Uterus (tissue), 2 donors: Measurements from ENCODE around the gene ADPRM.

ENCODE experiments used
- POLR2A ChIP-seq, 2 donors: fragments of 450-650 bp; IDR thresholded peaks; one replicate each; pipeline ENCODE4 v1.6.1; 2016; ENCODE audit warnings: antibody characterized with exemption in 2 of 2, mild to moderate bottlenecking in 1 of 2, moderate library complexity in 1 of 2
- TF ChIP-seq, protein P1 (sequence below), 4 experiments: fragments of 200-600 bp in 2 of 4; fragments of 450-650 bp in 2 of 4; sonication (generic) in 2 of 4; IDR thresholded peaks; one replicate each; pipeline ENCODE4 v1.5.1; 2016 to 2019; ENCODE audit warnings: antibody characterized with exemption in 4 of 4, mild to moderate bottlenecking in 2 of 4, moderate library complexity in 1 of 4

DNA sequence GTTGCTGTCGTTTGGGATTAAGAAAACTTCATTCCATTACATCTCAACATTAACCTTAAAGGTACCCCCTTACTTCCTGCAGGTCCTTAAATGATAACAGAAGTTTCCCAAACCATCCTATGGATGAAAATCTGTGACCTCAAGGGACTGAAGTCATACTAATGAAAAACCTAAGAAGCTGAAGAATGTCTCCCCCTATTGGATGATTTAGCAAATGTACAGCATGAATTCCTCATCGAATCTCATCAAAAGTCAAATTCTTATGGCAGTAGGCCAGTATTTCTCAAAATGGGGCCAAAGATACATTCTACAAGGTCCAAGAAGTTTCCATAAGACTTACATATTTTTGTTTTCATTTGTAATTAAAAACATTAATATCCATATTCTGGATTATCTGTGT is 13.5 kb upstream of the ADPRM start:
- TF ChIP-seq POLR2A (IDR thresholded peaks at IDR 0.05): no peak
- TF ChIP-seq, protein P1, sequence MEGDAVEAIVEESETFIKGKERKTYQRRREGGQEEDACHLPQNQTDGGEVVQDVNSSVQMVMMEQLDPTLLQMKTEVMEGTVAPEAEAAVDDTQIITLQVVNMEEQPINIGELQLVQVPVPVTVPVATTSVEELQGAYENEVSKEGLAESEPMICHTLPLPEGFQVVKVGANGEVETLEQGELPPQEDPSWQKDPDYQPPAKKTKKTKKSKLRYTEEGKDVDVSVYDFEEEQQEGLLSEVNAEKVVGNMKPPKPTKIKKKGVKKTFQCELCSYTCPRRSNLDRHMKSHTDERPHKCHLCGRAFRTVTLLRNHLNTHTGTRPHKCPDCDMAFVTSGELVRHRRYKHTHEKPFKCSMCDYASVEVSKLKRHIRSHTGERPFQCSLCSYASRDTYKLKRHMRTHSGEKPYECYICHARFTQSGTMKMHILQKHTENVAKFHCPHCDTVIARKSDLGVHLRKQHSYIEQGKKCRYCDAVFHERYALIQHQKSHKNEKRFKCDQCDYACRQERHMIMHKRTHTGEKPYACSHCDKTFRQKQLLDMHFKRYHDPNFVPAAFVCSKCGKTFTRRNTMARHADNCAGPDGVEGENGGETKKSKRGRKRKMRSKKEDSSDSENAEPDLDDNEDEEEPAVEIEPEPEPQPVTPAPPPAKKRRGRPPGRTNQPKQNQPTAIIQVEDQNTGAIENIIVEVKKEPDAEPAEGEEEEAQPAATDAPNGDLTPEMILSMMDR (IDR thresholded peaks at IDR 0.05): no peak
